T-helper 17 cell (primary cell): ENCODE measurements around the gene RPL27. TPM values are rescaled to one million over a fixed set of nuclear protein-coding genes. Genes with fewer than 3 reads are reported as not detected.

Experiments
- ATAC-seq: fragments of 150-1000 bp; cut with Tn5 transposase; 2 replicates; pipeline ENCODE4 v1.10.0; 2021; ENCODE audit warnings: mild to moderate bottlenecking, moderate library complexity
- DNase-seq, 3 donors: peaks; one replicate each; pipeline versions ENCODE4 v3.0.0 to v3.0.0-alpha.2; 2020 to 2021
- H3K9me3 ChIP-seq: one replicate; pipeline ENCODE4 v1.7.0; 2013; ENCODE audit warnings: low read length, mild to moderate bottlenecking; ENCODE audit not compliant: control insufficient read depth, poor library complexity, severe bottlenecking
- H3K27ac Mint-ChIP-seq: one replicate; pipeline ENCODE4 v1.8.0; 2022; ENCODE audit warnings: mild to moderate bottlenecking, moderate library complexity, mixed read lengths
- H3K27me3 Mint-ChIP-seq: one replicate; pipeline ENCODE4 v1.8.0; 2022; ENCODE audit warnings: mixed read lengths
- H3K36me3 Mint-ChIP-seq: one replicate; pipeline ENCODE4 v1.8.0; 2022; ENCODE audit warnings: low read depth, mixed read lengths
- H3K4me1 Mint-ChIP-seq: one replicate; pipeline ENCODE4 v1.8.0; 2022; ENCODE audit warnings: mild to moderate bottlenecking, mixed read lengths
- H3K4me3 Mint-ChIP-seq: one replicate; pipeline ENCODE4 v1.8.0; 2022; ENCODE audit warnings: mild to moderate bottlenecking, moderate library complexity, mixed read lengths
- total RNA-seq, 4 donors: library from RNA in 2 of 4; stranded (reverse) in 2 of 4; gene quantifications; one replicate each; pipeline ENCODE4 v1.2.3 and lab custom pipeline; 2022 to 2026

RPL27 gene
- total RNA-seq, 2 donors from 2014 or later = 1,342 to 1,395 TPM

- ATAC-seq (no peak), DNase-seq (no peak)
- no peaks in the 10 kb centered on the region for H3K9me3 ChIP-seq
- H3K27me3 Mint-ChIP-seq = no peaks in the 10 kb centered on the region
- no peak overlapping the region for H3K4me3 Mint-ChIP-seq
- H3K27ac Mint-ChIP-seq = peak overlapping the region; percentile 62
- H3K36me3 Mint-ChIP-seq = no peaks in the 10 kb centered on the region
- H3K4me1 Mint-ChIP-seq = peaks cover 5% of the 10 kb centered on the region
Observed at GRCh38 chr17:43030137-43030767, 32.0 kb downstream of the RPL27 start.

DNA sequence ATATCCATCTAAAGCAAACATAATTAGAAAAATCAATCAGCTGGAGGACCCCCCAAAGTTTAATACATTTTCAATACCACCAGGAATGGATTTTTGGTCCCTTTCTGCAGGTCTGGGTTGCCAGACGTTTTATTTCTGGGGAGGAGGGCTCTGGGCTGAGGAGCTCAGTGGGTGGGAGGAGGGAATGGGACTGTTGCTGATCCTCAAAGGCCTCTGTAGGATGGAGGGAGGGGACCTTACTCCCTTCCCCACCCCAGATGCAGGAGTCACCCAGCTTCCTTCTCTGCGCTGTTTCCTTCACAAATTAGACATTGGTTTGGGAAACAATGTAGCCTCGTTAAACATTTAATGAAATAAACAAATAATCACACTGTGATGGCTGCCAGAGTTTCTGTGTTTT is 33.4 kb downstream of the RPL27 start:
- no peak overlapping the region for H3K4me3 Mint-ChIP-seq
- H3K36me3 Mint-ChIP-seq = no peaks in the 10 kb centered on the region
- H3K27ac Mint-ChIP-seq = no peak overlapping the region
- no peak for ATAC-seq
- no peaks in the 10 kb centered on the region for H3K27me3 Mint-ChIP-seq
- H3K4me1 Mint-ChIP-seq = peaks cover 4% of the 10 kb centered on the region
- no peaks in the 10 kb centered on the region for H3K9me3 ChIP-seq
- DNase-seq = no peak

GRCh38 chr17:43033948-43034881 is 36.0 kb downstream of the RPL27 start:
- H3K4me3 Mint-ChIP-seq = no peak overlapping the region
- no peaks in the 10 kb centered on the region for H3K36me3 Mint-ChIP-seq
- DNase-seq = no peak
- no peak for ATAC-seq
- peaks cover 2% of the 10 kb centered on the region for H3K4me1 Mint-ChIP-seq
- H3K9me3 ChIP-seq = no peaks in the 10 kb centered on the region
- no peak overlapping the region for H3K27ac Mint-ChIP-seq
- no peaks in the 10 kb centered on the region for H3K27me3 Mint-ChIP-seq

- Mint-ChIP-seq H3K36me3 (no peaks in the 10 kb centered on the region), H3K4me1 (peaks cover 2% of the 10 kb centered on the region), H3K4me3 (peak overlapping the region; percentile 56), H3K27me3 (no peaks in the 10 kb centered on the region), H3K27ac (peak overlapping the region; percentile 63)
- DNase-seq (no peak), ATAC-seq (no peak)
- no peaks in the 10 kb centered on the region for H3K9me3 ChIP-seq
Observed at GRCh38 chr17:43034894-43035293, 36.7 kb downstream of the RPL27 start.

DNA sequence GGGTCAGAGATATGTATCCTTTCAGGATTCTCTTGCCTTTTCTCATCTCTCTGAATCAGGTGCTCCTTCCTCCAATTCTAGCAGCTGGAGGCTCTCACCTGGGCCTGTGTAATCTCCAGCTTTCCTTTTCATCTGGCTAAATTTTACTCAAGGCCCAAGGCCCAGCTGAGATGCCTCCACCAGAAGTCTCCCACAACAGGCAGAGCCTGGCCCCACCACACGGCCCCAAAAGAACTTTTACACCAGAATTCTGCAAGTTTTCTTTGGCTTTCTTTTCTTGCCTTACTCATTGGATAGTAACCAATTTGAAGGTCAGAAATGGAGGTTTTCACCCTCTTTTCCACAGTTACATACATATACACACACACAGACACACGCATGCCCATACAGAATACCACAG is 41.4 kb downstream of the RPL27 start:
- H3K9me3 ChIP-seq = no peaks in the 10 kb centered on the region
- ATAC-seq (no peak), DNase-seq (no peak)
- peaks cover 2% of the 10 kb centered on the region for H3K4me1 Mint-ChIP-seq
- H3K27ac Mint-ChIP-seq = no peak overlapping the region
- H3K36me3 Mint-ChIP-seq = no peaks in the 10 kb centered on the region
- H3K27me3 Mint-ChIP-seq = no peaks in the 10 kb centered on the region
- no peak overlapping the region for H3K4me3 Mint-ChIP-seq

GRCh38 chr17:43040655-43041054 is 42.4 kb downstream of the RPL27 start:
- ATAC-seq (no peak), DNase-seq (no peak)
- no peaks in the 10 kb centered on the region for H3K9me3 ChIP-seq
- Mint-ChIP-seq H3K36me3 (no peaks in the 10 kb centered on the region), H3K27ac (no peak overlapping the region), H3K4me1 (no peaks in the 10 kb centered on the region), H3K27me3 (no peaks in the 10 kb centered on the region), H3K4me3 (no peak overlapping the region)

DNA sequence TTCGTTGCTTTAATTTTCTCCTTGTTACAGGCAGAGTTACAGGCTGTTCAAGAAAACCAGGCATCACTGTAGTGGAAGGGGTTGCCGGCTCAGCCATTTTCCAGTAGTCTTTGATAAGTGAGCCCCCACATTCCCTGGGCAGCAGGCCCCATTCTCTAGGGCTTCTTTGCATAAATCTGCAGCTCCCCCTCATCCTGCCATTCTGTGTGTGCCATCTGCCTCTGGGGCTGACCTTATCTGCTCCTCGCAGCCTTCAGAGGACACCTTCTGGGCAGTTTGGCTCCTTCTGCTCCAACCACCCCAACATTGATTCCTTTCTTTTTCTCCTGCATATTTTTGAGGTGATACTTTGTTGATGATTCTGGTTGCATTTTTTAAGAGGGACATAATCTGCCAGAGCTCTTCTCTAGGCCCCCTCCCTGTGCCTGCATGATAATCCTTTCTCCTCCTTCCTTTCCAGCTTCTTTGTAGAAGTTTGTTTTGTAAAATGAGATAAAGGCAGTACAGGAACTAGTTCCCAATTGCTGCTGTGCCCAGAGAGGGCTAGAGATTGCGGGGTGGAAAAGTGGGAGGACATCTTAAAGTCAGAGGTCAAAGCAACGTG is 43.9 kb downstream of the RPL27 start:
- ATAC-seq = no peak
- no peak for DNase-seq
- H3K27ac Mint-ChIP-seq = no peak overlapping the region

DNA sequence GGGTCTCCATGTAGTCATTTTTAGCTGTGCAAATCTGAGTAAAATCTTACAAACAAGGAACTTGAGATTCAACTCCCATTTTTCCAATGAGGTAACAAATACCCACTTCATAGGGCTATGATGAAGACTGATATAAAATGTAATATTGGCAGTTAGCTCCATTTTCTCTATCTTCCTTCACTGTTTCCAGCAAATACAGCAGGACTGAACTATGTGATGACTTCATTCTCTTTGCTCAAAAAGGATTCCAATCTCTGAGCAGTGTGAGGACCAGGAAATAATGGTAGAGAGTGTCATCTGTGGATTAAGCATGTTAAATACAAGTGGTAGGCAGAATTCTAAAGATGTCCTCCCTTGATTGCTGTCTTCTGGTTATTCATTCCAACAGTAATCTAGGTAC is 45.1 kb downstream of the RPL27 start:
- DNase-seq (no peak), ATAC-seq (no peak)
- Mint-ChIP-seq H3K27ac (peak overlapping the region; percentile 19), H3K4me3 (no peak overlapping the region), H3K27me3 (no peaks in the 10 kb centered on the region), H3K4me1 (no peaks in the 10 kb centered on the region), H3K36me3 (no peaks in the 10 kb centered on the region)
- no peaks in the 10 kb centered on the region for H3K9me3 ChIP-seq

More for the DNA sequence above, 43.9 kb downstream of the RPL27 start:
- H3K27me3 Mint-ChIP-seq = no peaks in the 10 kb centered on the region
- H3K9me3 ChIP-seq = no peaks in the 10 kb centered on the region
- no peaks in the 10 kb centered on the region for H3K36me3 Mint-ChIP-seq
- H3K4me1 Mint-ChIP-seq = no peaks in the 10 kb centered on the region
- no peak overlapping the region for H3K4me3 Mint-ChIP-seq

GRCh38 chr17:43044024-43044423 is 45.8 kb downstream of the RPL27 start:
- H3K4me3 Mint-ChIP-seq = no peak overlapping the region
- H3K27me3 Mint-ChIP-seq = no peaks in the 10 kb centered on the region
- H3K4me1 Mint-ChIP-seq = no peaks in the 10 kb centered on the region

DNA sequence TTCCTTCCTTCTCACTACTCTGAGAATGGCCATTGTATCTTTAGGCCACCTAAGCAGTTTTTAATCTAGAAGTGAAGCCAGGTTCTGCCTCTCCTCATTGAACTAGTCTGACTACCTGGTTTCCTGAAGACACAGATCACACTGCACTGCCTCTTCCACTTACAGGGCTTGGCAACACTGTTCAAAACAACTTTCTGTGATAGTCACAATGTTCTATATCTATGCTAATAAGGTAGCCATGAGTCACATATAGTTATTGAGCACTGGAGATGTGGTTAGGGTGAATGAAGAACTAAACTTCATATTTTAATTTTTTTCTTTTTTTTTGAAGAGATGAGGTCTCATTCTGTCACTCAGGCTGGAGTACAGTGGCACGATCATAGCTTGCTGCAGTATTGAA is 53.8 kb downstream of the RPL27 start:
- H3K36me3 Mint-ChIP-seq = no peaks in the 10 kb centered on the region
- no peak overlapping the region for H3K27ac Mint-ChIP-seq
- no peak overlapping the region for H3K4me3 Mint-ChIP-seq
- no peaks in the 10 kb centered on the region for H3K9me3 ChIP-seq
- H3K27me3 Mint-ChIP-seq = no peaks in the 10 kb centered on the region
- H3K4me1 Mint-ChIP-seq = no peaks in the 10 kb centered on the region
- DNase-seq (no peak), ATAC-seq (no peak)

More at GRCh38 chr17:43044024-43044423, 45.8 kb downstream of the RPL27 start:
- H3K9me3 ChIP-seq = no peaks in the 10 kb centered on the region
- H3K27ac Mint-ChIP-seq = peak overlapping the region; percentile 19
- no peaks in the 10 kb centered on the region for H3K36me3 Mint-ChIP-seq
- no peak for ATAC-seq
- no peak for DNase-seq

Other genes starting within 250 kb of the RPL27 start
- gene RAMP2, start 237.2 kb upstream of the RPL27 start, total RNA-seq = not detected
- 10 to 100 TPM; 20.5 to 27.4 TPM for gene VPS25, start 225.0 kb upstream of the RPL27 start, total RNA-seq
- gene WNK4, start 217.8 kb upstream of the RPL27 start, total RNA-seq = under 1 TPM in 1 of 2 donors, not detected in 1; 0.31 TPM
- gene COA3, start 199.7 kb upstream of the RPL27 start, total RNA-seq = 10 to 100 TPM; 10.1 to 15.2 TPM
- gene CNTD1, start 199.6 kb upstream of the RPL27 start, total RNA-seq = not detected
- 100 to 1,000 TPM; 125 to 158 TPM for gene BECN1, start 174.1 kb upstream of the RPL27 start, total RNA-seq
- 10 to 100 TPM; 71.5 to 78.8 TPM for gene PSME3, start 165.0 kb upstream of the RPL27 start, total RNA-seq
- gene AOC2, start 153.8 kb upstream of the RPL27 start, total RNA-seq = 1 to 10 TPM; 1.9 to 2.6 TPM
- 1 to 10 TPM; 1.0 to 1.1 TPM for gene AOC3, start 147.2 kb upstream of the RPL27 start, total RNA-seq
- not detected for gene G6PC1, start 97.6 kb upstream of the RPL27 start, total RNA-seq
- 10 to 100 TPM; 47.6 to 59.9 TPM for gene AARSD1, start 34.0 kb upstream of the RPL27 start, total RNA-seq
- gene PTGES3L, start 18.3 kb upstream of the RPL27 start, total RNA-seq = 1 to 10 TPM in 1 of 2 donors, not detected in 1; 2.3 TPM
- 10 to 100 TPM; 15.6 to 16.6 TPM for gene RUNDC1, start 17.9 kb upstream of the RPL27 start, total RNA-seq
- gene IFI35, start 8.4 kb downstream of the RPL27 start, total RNA-seq = 10 to 100 TPM; 23.1 to 23.8 TPM
- gene VAT1, start 24.0 kb downstream of the RPL27 start, total RNA-seq = 10 to 100 TPM; 26.0 to 29.3 TPM
- 1 to 10 TPM in 1 of 2 donors, under 1 TPM in 1; 0.12 to 1.1 TPM for gene RND2, start 26.8 kb downstream of the RPL27 start, total RNA-seq
- 1 to 10 TPM; 2.1 to 3.4 TPM for gene BRCA1, start 126.9 kb downstream of the RPL27 start, total RNA-seq
- gene NBR1, start 172.8 kb downstream of the RPL27 start, total RNA-seq = 10 to 100 TPM; 55.1 to 55.8 TPM
- gene TMEM106A, start 213.5 kb downstream of the RPL27 start, total RNA-seq = 10 to 100 TPM in 1 of 2 donors, 1 to 10 TPM in 1; 7.0 to 10.0 TPM
- under 1 TPM; 0.40 to 0.60 TPM for gene CCDC200, start 230.2 kb downstream of the RPL27 start, total RNA-seq
- gene RNU2-1, start 235.6 kb downstream of the RPL27 start, total RNA-seq = 1,000 to 10,000 TPM; 3,838 to 5,780 TPM